WTC11 (cell line): ENCODE data around the gene TFDP1. TPM values are rescaled to one million over a fixed set of nuclear protein-coding genes. Genes with fewer than 3 reads are reported as not detected.

Experiments
- ATAC-seq: fragments of 200-7000 bp; cut with Tn5 transposase; 2 replicates; pipeline ENCODE4 v1.10.0; 2021; ENCODE audit warnings: mild to moderate bottlenecking, moderate library complexity
- CTCF ChIA-PET: fragments of 300-600 bp; sonication (Branson Sonifier 250); formaldehyde crosslinking; loops from one replicate; lab custom pipeline; 2021; ENCODE audit warnings: antibody characterized with exemption; lab: Charles Lee
- POLR2A ChIA-PET: fragments of 350-600 bp; sonication (Branson Sonifier 250); formaldehyde crosslinking; loops from one replicate; lab custom pipeline; 2021; ENCODE audit warnings: antibody characterized with exemption; lab: Charles Lee
- DNase-seq: peaks from one replicate; pipeline ENCODE4 v3.0.0; 2021; ENCODE audit warnings: low spot score
- H3K27ac Mint-ChIP-seq: 2 replicates; pipeline ENCODE4 v1.8.0; 2021; ENCODE audit warnings: mixed read lengths
- H3K27me3 Mint-ChIP-seq: 2 replicates; pipeline ENCODE4 v1.8.0; 2021; ENCODE audit warnings: low read depth, mild to moderate bottlenecking, moderate library complexity, mixed read lengths
- H3K36me3 Mint-ChIP-seq: 2 replicates; pipeline ENCODE4 v1.8.0; 2021; ENCODE audit warnings: mixed read lengths
- H3K4me1 Mint-ChIP-seq: 2 replicates; pipeline ENCODE4 v1.8.0; 2022; ENCODE audit warnings: mixed read lengths
- H3K4me3 Mint-ChIP-seq: 2 replicates; pipeline ENCODE4 v1.8.0; 2021; ENCODE audit warnings: mild to moderate bottlenecking, moderate library complexity, mixed read lengths
- H3K9me3 Mint-ChIP-seq: 2 replicates; pipeline ENCODE4 v1.8.0; 2021; ENCODE audit warnings: mixed read lengths
- CBFB ChIP-seq: sonication (generic); formaldehyde crosslinking; IDR thresholded peaks from 2 replicates; pipeline ENCODE4 v1.8.1; 2022; ENCODE audit warnings: mild to moderate bottlenecking, low read depth, missing genetic modification reagents
- FOXJ3 ChIP-seq: sonication (generic); formaldehyde crosslinking; IDR thresholded peaks from 2 replicates; pipeline ENCODE4 v1.9.0; 2021; ENCODE audit warnings: missing genetic modification reagents, mild to moderate bottlenecking, borderline replicate concordance
- GTF2I ChIP-seq: fragments of 250-450 bp; sonication (Bioruptor Pico); conservative IDR thresholded peaks from 2 replicates; pipeline ENCODE4 v1.4.0; 2021; ENCODE audit warnings: mild to moderate bottlenecking
- MYBL2 ChIP-seq: sonication (generic); formaldehyde crosslinking; IDR thresholded peaks from 2 replicates; pipeline ENCODE4 v1.8.1; 2023; ENCODE audit warnings: mild to moderate bottlenecking, moderate library complexity, missing genetic modification reagents
- NR1H2 ChIP-seq: sonication (generic); formaldehyde crosslinking; IDR thresholded peaks from 2 replicates; pipeline ENCODE4 v1.9.0; 2021; ENCODE audit warnings: mild to moderate bottlenecking, moderate library complexity, missing genetic modification reagents
- OVOL2 ChIP-seq: fragments of 250-450 bp; sonication (Bioruptor Pico); IDR thresholded peaks from 2 replicates; pipeline ENCODE4 v1.9.0; 2021; ENCODE audit warnings: mild to moderate bottlenecking, borderline replicate concordance
- RORB ChIP-seq: fragments of 250-450 bp; sonication (Bioruptor Pico); IDR thresholded peaks from 2 replicates; pipeline ENCODE4 v1.9.0; 2021; ENCODE audit warnings: mild to moderate bottlenecking
- SMAD3 ChIP-seq: sonication (generic); formaldehyde crosslinking; IDR thresholded peaks from 2 replicates; pipeline ENCODE4 v1.8.0; 2022; ENCODE audit warnings: missing genetic modification reagents, mild to moderate bottlenecking, borderline replicate concordance
- SMAD4 ChIP-seq: sonication (generic); formaldehyde crosslinking; IDR thresholded peaks from 2 replicates; pipeline ENCODE4 v1.8.0; 2022; ENCODE audit warnings: mild to moderate bottlenecking, missing genetic modification reagents
- TCF7 ChIP-seq: sonication (generic); formaldehyde crosslinking; IDR thresholded peaks from 2 replicates; pipeline ENCODE4 v1.8.0; 2022; ENCODE audit warnings: mild to moderate bottlenecking, low read depth, missing genetic modification reagents, moderate library complexity
- ZNF263 ChIP-seq: sonication (generic); formaldehyde crosslinking; IDR thresholded peaks from 2 replicates; pipeline ENCODE4 v1.8.1; 2022; ENCODE audit warnings: low read depth, mild to moderate bottlenecking, moderate library complexity, missing genetic modification reagents
- ZNF396 ChIP-seq: fragments of 250-450 bp; sonication (Bioruptor Pico); IDR thresholded peaks from 2 replicates; pipeline ENCODE4 v1.8.0; 2021; ENCODE audit warnings: mild to moderate bottlenecking, moderate library complexity, borderline replicate concordance
- ZNF416 ChIP-seq: fragments of 250-450 bp; sonication (Bioruptor Pico); IDR thresholded peaks from 2 replicates; pipeline ENCODE4 v1.9.0; 2021; ENCODE audit warnings: mild to moderate bottlenecking, inconsistent platforms
- total RNA-seq: library from RNA; stranded (reverse); gene quantifications from 3 replicates; pipeline ENCODE4 v1.2.3, GENCODE V29; 2021
- TF ChIP-seq, protein P1 (sequence below): sonication (generic); formaldehyde crosslinking; IDR thresholded peaks from 2 replicates; pipeline ENCODE4 v1.8.0; 2022; ENCODE audit warnings: mild to moderate bottlenecking, missing genetic modification reagents
- TF ChIP-seq, protein P2 (sequence below): fragments of 200-600 bp; IDR thresholded peaks from 2 replicates; pipeline ENCODE4 v1.8.0; 2022; ENCODE audit warnings: antibody characterized with exemption
- TF ChIP-seq, protein P3 (sequence below): sonication (generic); formaldehyde crosslinking; IDR thresholded peaks from 2 replicates; pipeline ENCODE4 v1.8.1; 2022; ENCODE audit warnings: low read depth, mild to moderate bottlenecking, moderate library complexity, missing genetic modification reagents, borderline replicate concordance
- TF ChIP-seq, protein P4 (sequence below): fragments of 250-450 bp; sonication (Bioruptor Pico); IDR thresholded peaks from 2 replicates; pipeline ENCODE4 v1.9.0; 2021; ENCODE audit warnings: mild to moderate bottlenecking
- TF ChIP-seq, protein P5 (sequence below): sonication (generic); formaldehyde crosslinking; IDR thresholded peaks from 2 replicates; pipeline ENCODE4 v1.8.1; 2022; ENCODE audit warnings: low read depth, missing genetic modification reagents, borderline replicate concordance

TFDP1 gene
- total RNA-seq, 1 experiment from 2014 or later, result 61.2 TPM

DNA sequence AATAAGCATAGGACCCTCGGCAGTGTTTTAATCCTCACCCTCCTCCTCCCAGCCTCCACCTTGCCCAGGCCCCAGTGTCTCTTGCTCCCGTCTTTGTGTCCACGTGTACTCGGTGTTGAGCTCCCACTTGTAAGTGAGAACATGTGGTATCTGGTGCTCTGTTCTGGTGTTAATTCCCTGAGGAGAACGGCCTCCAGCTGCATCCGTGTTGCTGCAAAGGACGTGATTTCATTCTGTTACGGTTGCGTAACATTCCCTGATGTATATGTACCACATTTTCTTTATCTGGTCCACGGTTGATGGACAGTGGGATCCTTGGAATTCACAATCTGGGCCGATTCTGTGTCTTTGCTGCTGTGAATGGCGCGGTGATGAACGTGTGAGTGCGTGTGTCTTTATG, 44.7 kb upstream of the TFDP1 start:
- POLR2A ChIA-PET, result no interaction called here
- Mint-ChIP-seq H3K27me3 (no peaks in the 10 kb centered on the region), H3K27ac (peak overlapping the region; percentile 75), H3K4me3 (no peak overlapping the region), H3K36me3 (peaks cover 11% of the 10 kb centered on the region), H3K4me1 (peaks cover 5% of the 10 kb centered on the region), H3K9me3 (no peaks in the 10 kb centered on the region)
- DNase-seq, result no peak
- CTCF ChIA-PET, result no interaction called here
- ATAC-seq, result no peak
- TF ChIP-seq, protein P1, sequence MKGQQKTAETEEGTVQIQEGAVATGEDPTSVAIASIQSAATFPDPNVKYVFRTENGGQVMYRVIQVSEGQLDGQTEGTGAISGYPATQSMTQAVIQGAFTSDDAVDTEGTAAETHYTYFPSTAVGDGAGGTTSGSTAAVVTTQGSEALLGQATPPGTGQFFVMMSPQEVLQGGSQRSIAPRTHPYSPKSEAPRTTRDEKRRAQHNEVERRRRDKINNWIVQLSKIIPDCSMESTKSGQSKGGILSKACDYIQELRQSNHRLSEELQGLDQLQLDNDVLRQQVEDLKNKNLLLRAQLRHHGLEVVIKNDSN, result no peak
- TF ChIP-seq OVOL2 (CRISPR knock-in tag), result no peak

DNA sequence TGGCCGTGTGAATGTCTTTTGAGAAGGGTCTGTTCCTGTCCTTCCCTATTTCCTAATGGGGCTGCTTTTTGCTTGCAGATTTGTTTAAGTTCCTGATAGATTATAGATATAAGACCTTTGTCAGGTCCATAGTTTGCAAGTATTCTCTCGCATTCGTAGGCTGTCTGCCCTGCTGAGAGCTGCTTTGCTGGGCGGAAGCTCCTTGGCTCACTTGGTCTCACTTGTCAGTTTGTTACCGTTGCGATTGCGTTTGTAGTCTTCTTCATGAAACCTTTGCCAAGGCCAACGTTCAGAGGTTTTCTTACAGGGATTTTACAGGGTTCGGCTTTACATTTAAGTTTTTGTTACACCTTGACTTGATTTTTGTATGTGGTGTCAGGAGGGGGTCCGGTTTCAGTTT, 44.0 kb upstream of the TFDP1 start:
- peaks cover 9% of the 10 kb centered on the region for H3K4me1 Mint-ChIP-seq
- no peaks in the 10 kb centered on the region for H3K9me3 Mint-ChIP-seq
- no peak for ATAC-seq
- CTCF ChIA-PET, result no interaction called here
- peak overlapping the region; percentile 46; the same call in 1 of the 2 replicates for H3K27ac Mint-ChIP-seq
- H3K36me3 Mint-ChIP-seq, result peaks cover 14% of the 10 kb centered on the region
- DNase-seq, result no peak
- POLR2A ChIA-PET, result no interaction called here
- TF ChIP-seq RORB (CRISPR knock-in tag) (no peak), TCF7 (CRISPR knock-in tag) (no peak), SMAD3 (no peak), MYBL2 (CRISPR knock-in tag) (no peak), ZNF396 (CRISPR knock-in tag) (no peak), ZNF416 (CRISPR knock-in tag) (no peak), NR1H2 (CRISPR knock-in tag) (no peak), SMAD4 (CRISPR knock-in tag) (no peak), GTF2I (CRISPR knock-in tag) (no peak), FOXJ3 (no peak), ZNF263 (CRISPR knock-in tag) (no peak), CBFB (no peak)
- TF ChIP-seq, protein P2, sequence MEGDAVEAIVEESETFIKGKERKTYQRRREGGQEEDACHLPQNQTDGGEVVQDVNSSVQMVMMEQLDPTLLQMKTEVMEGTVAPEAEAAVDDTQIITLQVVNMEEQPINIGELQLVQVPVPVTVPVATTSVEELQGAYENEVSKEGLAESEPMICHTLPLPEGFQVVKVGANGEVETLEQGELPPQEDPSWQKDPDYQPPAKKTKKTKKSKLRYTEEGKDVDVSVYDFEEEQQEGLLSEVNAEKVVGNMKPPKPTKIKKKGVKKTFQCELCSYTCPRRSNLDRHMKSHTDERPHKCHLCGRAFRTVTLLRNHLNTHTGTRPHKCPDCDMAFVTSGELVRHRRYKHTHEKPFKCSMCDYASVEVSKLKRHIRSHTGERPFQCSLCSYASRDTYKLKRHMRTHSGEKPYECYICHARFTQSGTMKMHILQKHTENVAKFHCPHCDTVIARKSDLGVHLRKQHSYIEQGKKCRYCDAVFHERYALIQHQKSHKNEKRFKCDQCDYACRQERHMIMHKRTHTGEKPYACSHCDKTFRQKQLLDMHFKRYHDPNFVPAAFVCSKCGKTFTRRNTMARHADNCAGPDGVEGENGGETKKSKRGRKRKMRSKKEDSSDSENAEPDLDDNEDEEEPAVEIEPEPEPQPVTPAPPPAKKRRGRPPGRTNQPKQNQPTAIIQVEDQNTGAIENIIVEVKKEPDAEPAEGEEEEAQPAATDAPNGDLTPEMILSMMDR, result no peak
- TF ChIP-seq, protein P3, sequence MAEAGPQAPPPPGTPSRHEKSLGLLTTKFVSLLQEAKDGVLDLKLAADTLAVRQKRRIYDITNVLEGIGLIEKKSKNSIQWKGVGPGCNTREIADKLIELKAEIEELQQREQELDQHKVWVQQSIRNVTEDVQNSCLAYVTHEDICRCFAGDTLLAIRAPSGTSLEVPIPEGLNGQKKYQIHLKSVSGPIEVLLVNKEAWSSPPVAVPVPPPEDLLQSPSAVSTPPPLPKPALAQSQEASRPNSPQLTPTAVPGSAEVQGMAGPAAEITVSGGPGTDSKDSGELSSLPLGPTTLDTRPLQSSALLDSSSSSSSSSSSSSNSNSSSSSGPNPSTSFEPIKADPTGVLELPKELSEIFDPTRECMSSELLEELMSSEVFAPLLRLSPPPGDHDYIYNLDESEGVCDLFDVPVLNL (CRISPR knock-in tag), result no peak
- TF ChIP-seq, protein P4, sequence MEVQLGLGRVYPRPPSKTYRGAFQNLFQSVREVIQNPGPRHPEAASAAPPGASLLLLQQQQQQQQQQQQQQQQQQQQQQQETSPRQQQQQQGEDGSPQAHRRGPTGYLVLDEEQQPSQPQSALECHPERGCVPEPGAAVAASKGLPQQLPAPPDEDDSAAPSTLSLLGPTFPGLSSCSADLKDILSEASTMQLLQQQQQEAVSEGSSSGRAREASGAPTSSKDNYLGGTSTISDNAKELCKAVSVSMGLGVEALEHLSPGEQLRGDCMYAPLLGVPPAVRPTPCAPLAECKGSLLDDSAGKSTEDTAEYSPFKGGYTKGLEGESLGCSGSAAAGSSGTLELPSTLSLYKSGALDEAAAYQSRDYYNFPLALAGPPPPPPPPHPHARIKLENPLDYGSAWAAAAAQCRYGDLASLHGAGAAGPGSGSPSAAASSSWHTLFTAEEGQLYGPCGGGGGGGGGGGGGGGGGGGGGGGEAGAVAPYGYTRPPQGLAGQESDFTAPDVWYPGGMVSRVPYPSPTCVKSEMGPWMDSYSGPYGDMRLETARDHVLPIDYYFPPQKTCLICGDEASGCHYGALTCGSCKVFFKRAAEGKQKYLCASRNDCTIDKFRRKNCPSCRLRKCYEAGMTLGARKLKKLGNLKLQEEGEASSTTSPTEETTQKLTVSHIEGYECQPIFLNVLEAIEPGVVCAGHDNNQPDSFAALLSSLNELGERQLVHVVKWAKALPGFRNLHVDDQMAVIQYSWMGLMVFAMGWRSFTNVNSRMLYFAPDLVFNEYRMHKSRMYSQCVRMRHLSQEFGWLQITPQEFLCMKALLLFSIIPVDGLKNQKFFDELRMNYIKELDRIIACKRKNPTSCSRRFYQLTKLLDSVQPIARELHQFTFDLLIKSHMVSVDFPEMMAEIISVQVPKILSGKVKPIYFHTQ (CRISPR knock-in tag), result no peak
- TF ChIP-seq, protein P5, sequence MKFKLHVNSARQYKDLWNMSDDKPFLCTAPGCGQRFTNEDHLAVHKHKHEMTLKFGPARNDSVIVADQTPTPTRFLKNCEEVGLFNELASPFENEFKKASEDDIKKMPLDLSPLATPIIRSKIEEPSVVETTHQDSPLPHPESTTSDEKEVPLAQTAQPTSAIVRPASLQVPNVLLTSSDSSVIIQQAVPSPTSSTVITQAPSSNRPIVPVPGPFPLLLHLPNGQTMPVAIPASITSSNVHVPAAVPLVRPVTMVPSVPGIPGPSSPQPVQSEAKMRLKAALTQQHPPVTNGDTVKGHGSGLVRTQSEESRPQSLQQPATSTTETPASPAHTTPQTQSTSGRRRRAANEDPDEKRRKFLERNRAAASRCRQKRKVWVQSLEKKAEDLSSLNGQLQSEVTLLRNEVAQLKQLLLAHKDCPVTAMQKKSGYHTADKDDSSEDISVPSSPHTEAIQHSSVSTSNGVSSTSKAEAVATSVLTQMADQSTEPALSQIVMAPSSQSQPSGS (CRISPR knock-in tag), result no peak
- no peaks in the 10 kb centered on the region for H3K27me3 Mint-ChIP-seq
- no peak overlapping the region for H3K4me3 Mint-ChIP-seq
